ENCODE results near the gene EMC10.

DNA sequence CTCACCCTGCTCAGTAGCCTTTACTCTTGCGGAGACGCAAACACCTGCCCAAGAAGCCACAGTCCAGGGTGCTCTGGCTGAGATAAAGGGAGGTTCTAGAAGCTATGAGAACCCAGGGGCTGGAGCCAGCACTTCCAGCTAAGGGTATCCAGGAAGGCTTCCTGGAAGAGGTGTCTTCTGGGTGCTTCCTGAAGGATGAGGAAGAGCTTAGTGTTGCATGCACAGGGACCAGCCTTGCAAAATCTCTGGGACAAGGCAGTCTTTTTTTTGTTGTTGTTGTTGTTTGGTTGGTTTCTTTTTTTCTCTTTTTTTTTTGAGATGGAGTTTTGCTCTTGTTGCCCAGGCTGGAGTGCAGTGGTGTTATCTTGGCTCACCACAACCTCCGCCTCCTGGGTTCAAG is 23.1 kb upstream of the EMC10 start:
- TF ChIP-seq, protein P1, sequence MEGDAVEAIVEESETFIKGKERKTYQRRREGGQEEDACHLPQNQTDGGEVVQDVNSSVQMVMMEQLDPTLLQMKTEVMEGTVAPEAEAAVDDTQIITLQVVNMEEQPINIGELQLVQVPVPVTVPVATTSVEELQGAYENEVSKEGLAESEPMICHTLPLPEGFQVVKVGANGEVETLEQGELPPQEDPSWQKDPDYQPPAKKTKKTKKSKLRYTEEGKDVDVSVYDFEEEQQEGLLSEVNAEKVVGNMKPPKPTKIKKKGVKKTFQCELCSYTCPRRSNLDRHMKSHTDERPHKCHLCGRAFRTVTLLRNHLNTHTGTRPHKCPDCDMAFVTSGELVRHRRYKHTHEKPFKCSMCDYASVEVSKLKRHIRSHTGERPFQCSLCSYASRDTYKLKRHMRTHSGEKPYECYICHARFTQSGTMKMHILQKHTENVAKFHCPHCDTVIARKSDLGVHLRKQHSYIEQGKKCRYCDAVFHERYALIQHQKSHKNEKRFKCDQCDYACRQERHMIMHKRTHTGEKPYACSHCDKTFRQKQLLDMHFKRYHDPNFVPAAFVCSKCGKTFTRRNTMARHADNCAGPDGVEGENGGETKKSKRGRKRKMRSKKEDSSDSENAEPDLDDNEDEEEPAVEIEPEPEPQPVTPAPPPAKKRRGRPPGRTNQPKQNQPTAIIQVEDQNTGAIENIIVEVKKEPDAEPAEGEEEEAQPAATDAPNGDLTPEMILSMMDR (IDR thresholded peaks at IDR 0.05): no peak
- TF ChIP-seq EP300 (IDR thresholded peaks at IDR 0.05) (no peak), POLR2A (IDR thresholded peaks at IDR 0.05) (no peak)
